HCT116 (cell line): Measurements from ENCODE around the gene C11orf54. TPM values are rescaled to one million over a fixed set of nuclear protein-coding genes. Genes with fewer than 3 reads are reported as not detected.

ENCODE experiments used
- ATAC-seq: fragments of 200-7000 bp; cut with Tn5 transposase; 2 replicates; pipeline ENCODE4 v1.9.1; 2020; ENCODE audit warnings: mild to moderate bottlenecking, moderate library complexity
- BruUV-seq: library from RNA; stranded (reverse); fragments of 400-500 nt; replicated peaks from 2 replicates; lab custom pipeline; 2021; lab: Mats Ljungman, UMichigan
- CTCF ChIA-PET: fragments of 300-600 bp; sonication (Branson Sonifier 250); formaldehyde crosslinking; loops from one replicate; lab custom pipeline; 2021; ENCODE audit warnings: antibody characterized with exemption; lab: Charles Lee
- POLR2A ChIA-PET: fragments of 300-600, 350-600 bp; sonication (Branson Sonifier 250); formaldehyde crosslinking; loops from one replicate; lab custom pipeline; 2021; ENCODE audit warnings: antibody characterized with exemption; lab: Charles Lee
- RAD21 ChIA-PET, 2 experiments: fragments of 300-600 bp; sonication (Branson Sonifier 250); formaldehyde crosslinking; loops; one replicate each; lab custom pipeline; 2023; ENCODE audit warnings: low total read pairs in 2 of 2; ENCODE audit not compliant: uncharacterized antibody in 2 of 2, unreplicated experiment in 2 of 2, low non-redundant PET in 1 of 2; lab: Charles Lee
- DNase-seq: peaks from one replicate; pipeline ENCODE4 v3.0.0-alpha.2; 2010; ENCODE audit warnings: low read depth, low spot score
- H2AFZ ChIP-seq: fragments of 200-600 bp; shearing (Covaris generic), sonication (generic); 2 replicates; pipeline ENCODE4 v1.6.1; 2017; ENCODE audit warnings: low read depth, mixed run types, mixed read lengths, antibody characterized with exemption, low read length; ENCODE audit not compliant: poor library complexity, severe bottlenecking
- H3K27ac ChIP-seq: 2 replicates; pipeline ENCODE4 v1.5.1; 2012; ENCODE audit warnings: low read depth, low read length
- H3K27me3 ChIP-seq: fragments of 200-600 bp; sonication (generic); 2 replicates; pipeline ENCODE4 v1.6.1; 2016; ENCODE audit warnings: mixed run types, low read length, mixed read lengths; ENCODE audit not compliant: insufficient read depth
- H3K36me3 ChIP-seq, 2 experiments: fragments of 200-500 bp in 1 of 2; fragments of 200-600 bp in 1 of 2; sonication (Bioruptor generic) in 1 of 2; sonication (generic) in 1 of 2; 2 replicates each; pipeline versions ENCODE4 v1.5.1 to v1.6.1; 2014 to 2016; ENCODE audit warnings: low read length in 2 of 2, inconsistent platforms in 1 of 2, mixed read lengths in 1 of 2, mixed run types in 1 of 2; ENCODE audit not compliant: insufficient read depth in 2 of 2, control insufficient read depth in 1 of 2
- H3K4me1 ChIP-seq, 2 experiments: fragments of 200-600 bp in 1 of 2; sonication (generic) in 1 of 2; 2 replicates each; pipeline versions ENCODE4 v1.5.1 to v1.6.1; 2012 to 2017; ENCODE audit warnings: low read length in 2 of 2, inconsistent platforms in 1 of 2, mild to moderate bottlenecking in 1 of 2, mixed read lengths in 1 of 2, mixed run types in 1 of 2, moderate library complexity in 1 of 2; ENCODE audit not compliant: insufficient read depth in 2 of 2, control insufficient read depth in 1 of 2
- H3K4me2 ChIP-seq: fragments of 200-600 bp; sonication (generic); 2 replicates; pipeline ENCODE4 v1.6.1; 2017; ENCODE audit warnings: mixed run types, low read length, mixed read lengths
- H3K4me3 ChIP-seq, 2 experiments: fragments of 200-600 bp in 1 of 2; sonication (generic) in 1 of 2; replicated peaks in 1 of 2; 2 replicates each; pipeline ENCODE4 v1.5.1; 2011 to 2016; ENCODE audit warnings: low read length in 2 of 2, control low read depth in 1 of 2, low read depth in 1 of 2, mild to moderate bottlenecking in 1 of 2, mixed read lengths in 1 of 2, mixed run types in 1 of 2
- H3K79me2 ChIP-seq: fragments of 200-600 bp; sonication (generic); 2 replicates; pipeline ENCODE4 v1.6.1; 2017; ENCODE audit warnings: mild to moderate bottlenecking, mixed run types, low read length, moderate library complexity, mixed read lengths; ENCODE audit not compliant: insufficient read depth
- H3K9ac ChIP-seq: fragments of 200-600 bp; sonication (generic); 2 replicates; pipeline ENCODE4 v1.6.1; 2016; ENCODE audit warnings: low read length, mixed read lengths
- H3K9me2 ChIP-seq: fragments of 200-600 bp; sonication (generic), shearing (Covaris generic); 2 replicates; pipeline ENCODE4 v1.6.1; 2017; ENCODE audit warnings: mixed run types, mild to moderate bottlenecking, moderate library complexity; ENCODE audit not compliant: insufficient read depth
- H3K9me3 ChIP-seq, 2 experiments: fragments of 200-500 bp in 1 of 2; fragments of 200-600 bp in 1 of 2; sonication (Bioruptor generic) in 1 of 2; sonication (generic) in 1 of 2; 2 replicates each; pipeline ENCODE4 v1.6.1; 2014 to 2017; ENCODE audit warnings: low read length in 2 of 2, mixed read lengths in 2 of 2, inconsistent platforms in 1 of 2, low read depth in 1 of 2, mild to moderate bottlenecking in 1 of 2, mixed run types in 1 of 2, moderate library complexity in 1 of 2; ENCODE audit not compliant: control insufficient read depth in 1 of 2, insufficient read depth in 1 of 2
- H4K20me1 ChIP-seq: fragments of 200-600 bp; sonication (generic), shearing (Covaris generic); 2 replicates; pipeline ENCODE4 v1.6.1; 2017; ENCODE audit warnings: mixed run types, mild to moderate bottlenecking, moderate library complexity; ENCODE audit not compliant: insufficient read depth
- CEBPB ChIP-seq: IDR thresholded peaks from 2 replicates; pipeline ENCODE4 v1.6.1; 2012; ENCODE audit warnings: low read depth
- EZH2phosphoT487 ChIP-seq: fragments of 200-600 bp; IDR thresholded peaks from 2 replicates; pipeline ENCODE4 v1.6.1; 2018; ENCODE audit warnings: antibody characterized with exemption, borderline replicate concordance
- JUND ChIP-seq: IDR thresholded peaks from 2 replicates; pipeline ENCODE4 v1.6.1; 2012
- REST ChIP-seq: IDR thresholded peaks from 2 replicates; pipeline ENCODE4 v1.6.1; 2012; ENCODE audit warnings: low read depth
- SIN3A ChIP-seq: IDR thresholded peaks from 2 replicates; pipeline ENCODE4 v1.6.1; 2012; ENCODE audit warnings: low read depth
- TCF7L2 ChIP-seq: IDR thresholded peaks from 2 replicates; pipeline ENCODE4 v1.7.0; 2011; ENCODE audit warnings: borderline replicate concordance, inconsistent platforms; ENCODE audit not compliant: insufficient read depth, insufficient read length; ENCODE audit errors: extremely low read depth
- ZNF274 ChIP-seq: fragments of 200-500 bp; sonication (Bioruptor generic); IDR thresholded peaks from 2 replicates; pipeline ENCODE4 v1.6.1; 2014; ENCODE audit warnings: mild to moderate bottlenecking, low read depth, low read length, inconsistent platforms
- intact Hi-C: fragments of 100-400 bp; cut with micrococcal nuclease; formaldehyde crosslinking; loops from 2 replicates; pipeline ENCODE4 v1.10.0; 2022
- total RNA-seq: library from RNA; stranded (reverse); gene quantifications from one replicate; pipeline ENCODE4 v1.2.1, GENCODE V29; 2021; ENCODE audit not compliant: unreplicated experiment
- TF ChIP-seq, protein P1 (sequence below): IDR thresholded peaks from 2 replicates; pipeline ENCODE4 v1.6.1; 2012

C11orf54 gene
- total RNA-seq, 1 experiment from 2014 or later = 26.1 TPM

GRCh38 chr11:93756748-93757147 lies 15.3 kb downstream of the C11orf54 start:
- POLR2A ChIA-PET = interaction anchor here (1.1 kb wide), 1 partner anchor 15 kb away, joined by 5 read pairs; the partner anchor contains the start of genes C11orf54 and TAF1D
- ATAC-seq = no peak
- no TSS peak for BruUV-seq

More at GRCh38 chr11:93756748-93757147, 15.3 kb downstream of the C11orf54 start:
- Histone ChIP-seq H3K27ac (no peak overlapping the region), H3K27me3 (no peaks in the 10 kb centered on the region), H3K9ac (no peak overlapping the region), H3K4me2 (no peak overlapping the region)
- TF ChIP-seq EZH2phosphoT487 (no peak), SIN3A (no peak), REST (no peak), JUND (no peak), TCF7L2 (no peak), CEBPB (no peak), ZNF274 (no peak)
- TF ChIP-seq, protein P1, sequence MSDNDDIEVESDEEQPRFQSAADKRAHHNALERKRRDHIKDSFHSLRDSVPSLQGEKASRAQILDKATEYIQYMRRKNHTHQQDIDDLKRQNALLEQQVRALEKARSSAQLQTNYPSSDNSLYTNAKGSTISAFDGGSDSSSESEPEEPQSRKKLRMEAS = no peak
- TF ChIP-seq, all 23 proteins: peak for 0
- H3K9me2 ChIP-seq = no peaks in the 10 kb centered on the region
- no peak overlapping the region for H2AFZ ChIP-seq
- intact Hi-C loops = no loop called here
- H3K4me3 ChIP-seq = no peak overlapping the region
- H3K79me2 ChIP-seq = no peaks in the 10 kb centered on the region
- no peaks in the 10 kb centered on the region for H4K20me1 ChIP-seq
- peaks cover 5 to 20% of the 10 kb centered on the region in 2 experiments; a peak in 2 of 4 replicates for H3K36me3 ChIP-seq
- ChIA-PET CTCF (no interaction called here), RAD21 (no interaction called here)
- no peak for DNase-seq
- H3K9me3 ChIP-seq = no peaks in the 10 kb centered on the region
- no peaks in the 10 kb centered on the region for H3K4me1 ChIP-seq
